H4 (cell line): ENCODE data around the gene TEDC2. TPM values are rescaled to one million over a fixed set of nuclear protein-coding genes. Genes with fewer than 3 reads are reported as not detected.
"Not testable (repeated sequence)": the region's sequence is repeated elsewhere in the genome, so short reads cannot be mapped to it uniquely, and the experiment has no call there.

Experiments
- DNase-seq: peaks from one replicate; pipeline ENCODE4 v3.0.0-alpha.2; 2015; ENCODE audit warnings: low spot score
- total RNA-seq: library from RNA; depleted of rRNA; stranded (reverse); fragments of >200 nt; shearing (Covaris generic); gene quantifications from 2 replicates; pipeline ENCODE4 v1.2.3, GENCODE V29; 2014; rRNA removed

The TEDC2 gene
- 13.0 and 23.2 TPM in 2 replicates for total RNA-seq

- DNase-seq: peak; percentile 91
Measured at GRCh38 chr16:2459647-2460390, at the start of gene TEDC2. TEDC2 (plus strand) TSS chr16:2460109; CDS start chr16:2460145, 36 bp downstream.

- DNase-seq: no peak
Measured at GRCh38 chr16:2415085-2415484, 44.8 kb upstream of the TEDC2 start.

GRCh38 chr16:2420035-2420434 is 39.9 kb upstream of the TEDC2 start:
- DNase-seq: no peak

DNA sequence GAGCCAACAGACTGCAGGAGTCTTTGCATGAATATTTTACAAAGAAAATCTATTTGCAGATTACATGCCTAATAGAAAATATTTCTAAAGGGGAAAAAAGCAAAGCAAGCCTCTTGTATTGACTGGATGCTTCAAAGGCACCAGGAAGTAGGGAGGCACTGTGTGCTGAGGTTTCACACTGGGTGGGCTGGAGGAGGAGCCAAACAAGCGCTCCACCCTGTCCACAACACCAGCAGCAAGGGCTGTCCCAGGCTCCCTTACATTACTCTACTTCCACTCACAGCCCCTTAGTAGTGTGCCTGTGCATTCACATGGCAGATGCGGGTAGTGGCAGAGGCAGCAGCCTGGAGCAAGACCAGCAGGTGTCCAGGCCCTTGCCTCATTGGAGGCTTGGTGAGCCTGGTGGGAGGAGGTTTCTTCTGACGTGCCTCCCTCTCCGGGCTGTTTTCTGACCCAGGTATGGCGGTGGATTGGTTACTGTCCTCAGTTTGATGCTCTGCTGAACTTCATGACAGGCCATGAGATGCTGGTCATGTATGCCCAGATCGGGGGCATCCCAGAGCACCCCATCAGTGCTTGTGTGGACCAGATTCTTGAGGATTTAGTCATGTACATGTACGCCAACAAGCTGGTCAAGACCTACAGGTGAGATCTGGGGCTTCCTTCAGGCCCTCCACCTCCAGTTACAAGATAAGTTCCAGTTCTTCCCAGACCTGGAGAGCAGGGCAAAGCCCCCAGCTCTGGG is 37.6 kb upstream of the TEDC2 start:
- DNase-seq: no peak

GRCh38 chr16:2424061-2425007 is 35.6 kb upstream of the TEDC2 start:
- DNase-seq: no peak

DNA sequence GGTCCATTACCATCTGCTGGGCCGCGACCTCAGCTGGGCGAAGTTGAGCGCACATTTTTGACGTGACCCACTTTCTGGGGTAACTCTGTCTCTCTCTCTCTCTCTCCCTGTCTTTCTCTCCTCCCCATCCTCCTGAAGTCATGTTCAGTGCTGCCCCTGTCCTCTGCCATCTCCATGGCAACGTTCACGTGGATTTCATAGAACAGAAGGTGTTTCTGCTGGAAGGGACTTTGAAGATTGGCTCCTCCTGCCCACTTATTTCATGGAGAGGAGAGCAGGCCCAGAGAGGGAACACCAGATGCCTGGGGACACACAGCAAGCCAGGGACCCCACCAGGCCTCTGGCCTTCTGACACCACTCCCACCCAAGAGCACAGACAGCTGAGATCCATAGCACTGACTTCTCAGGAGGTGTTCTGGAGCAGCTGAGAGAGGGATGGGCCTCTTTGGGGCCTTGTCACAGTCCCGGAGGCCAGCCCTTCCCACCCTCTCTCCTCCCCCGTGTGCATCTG is 34.8 kb upstream of the TEDC2 start:
- DNase-seq: no peak

- no peak for DNase-seq
Measured at GRCh38 chr16:2425825-2426430, 34.0 kb upstream of the TEDC2 start.

DNA sequence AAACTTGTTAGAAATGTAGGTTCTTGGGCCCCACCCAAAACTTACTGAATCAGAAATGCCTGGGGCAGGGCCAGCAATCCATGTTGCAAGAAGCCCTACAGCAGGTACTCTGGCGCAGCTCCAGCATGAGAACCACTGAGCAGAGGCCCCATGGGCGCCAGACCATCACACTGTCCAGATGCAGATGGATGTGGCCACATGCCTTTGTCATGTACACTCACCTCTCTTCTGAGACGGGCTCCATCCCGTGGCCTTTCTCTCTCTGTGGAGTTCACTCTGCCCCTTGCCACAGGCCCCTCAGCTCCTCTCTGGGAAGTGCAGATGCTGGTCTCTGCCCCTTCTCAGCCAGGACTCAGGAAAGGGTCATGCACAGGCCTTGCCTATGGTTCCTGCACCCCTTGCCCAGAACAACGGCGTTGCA is 33.0 kb upstream of the TEDC2 start:
- no peak for DNase-seq

- DNase-seq: no peak
Measured at GRCh38 chr16:2427526-2427925, 32.4 kb upstream of the TEDC2 start.

DNA sequence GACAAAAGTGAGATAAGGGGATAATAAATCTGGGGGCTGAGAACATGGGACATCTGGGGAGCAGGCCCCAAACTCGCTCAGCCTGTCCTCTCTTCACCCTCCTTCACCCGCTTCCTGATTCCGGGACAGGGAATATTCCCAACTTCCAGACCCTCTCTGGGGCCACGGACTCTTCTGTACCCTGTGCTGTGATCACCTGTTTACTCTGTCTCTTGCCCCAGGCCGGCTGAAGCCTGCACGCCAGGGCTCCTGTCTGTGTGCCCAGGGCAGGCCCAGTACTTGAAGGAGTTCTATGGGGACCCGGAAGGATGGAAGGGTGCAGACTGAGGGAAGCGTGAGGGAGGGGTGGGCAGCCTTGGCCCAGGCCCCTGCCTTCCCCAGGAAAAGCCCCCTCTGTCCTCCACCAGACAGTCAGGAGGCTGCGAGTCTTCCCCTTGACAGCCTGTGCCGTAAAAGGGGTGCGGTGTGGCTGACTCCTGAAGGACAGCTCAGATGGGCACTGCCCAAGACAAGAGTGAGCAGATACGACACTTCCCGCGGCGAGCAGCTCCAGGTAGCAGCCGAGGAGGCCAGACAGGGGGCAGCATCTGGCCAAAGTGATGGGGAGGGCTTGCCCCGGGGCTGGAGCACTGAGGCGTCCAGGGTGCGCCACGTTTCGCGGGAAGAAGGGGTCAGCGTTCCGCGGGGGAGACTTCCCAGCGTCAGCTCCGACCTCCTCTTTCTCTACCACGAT is 31.7 kb upstream of the TEDC2 start:
- DNase-seq: no peak

GRCh38 chr16:2428784-2429033 is 31.2 kb upstream of the TEDC2 start:
- no peak for DNase-seq

DNA sequence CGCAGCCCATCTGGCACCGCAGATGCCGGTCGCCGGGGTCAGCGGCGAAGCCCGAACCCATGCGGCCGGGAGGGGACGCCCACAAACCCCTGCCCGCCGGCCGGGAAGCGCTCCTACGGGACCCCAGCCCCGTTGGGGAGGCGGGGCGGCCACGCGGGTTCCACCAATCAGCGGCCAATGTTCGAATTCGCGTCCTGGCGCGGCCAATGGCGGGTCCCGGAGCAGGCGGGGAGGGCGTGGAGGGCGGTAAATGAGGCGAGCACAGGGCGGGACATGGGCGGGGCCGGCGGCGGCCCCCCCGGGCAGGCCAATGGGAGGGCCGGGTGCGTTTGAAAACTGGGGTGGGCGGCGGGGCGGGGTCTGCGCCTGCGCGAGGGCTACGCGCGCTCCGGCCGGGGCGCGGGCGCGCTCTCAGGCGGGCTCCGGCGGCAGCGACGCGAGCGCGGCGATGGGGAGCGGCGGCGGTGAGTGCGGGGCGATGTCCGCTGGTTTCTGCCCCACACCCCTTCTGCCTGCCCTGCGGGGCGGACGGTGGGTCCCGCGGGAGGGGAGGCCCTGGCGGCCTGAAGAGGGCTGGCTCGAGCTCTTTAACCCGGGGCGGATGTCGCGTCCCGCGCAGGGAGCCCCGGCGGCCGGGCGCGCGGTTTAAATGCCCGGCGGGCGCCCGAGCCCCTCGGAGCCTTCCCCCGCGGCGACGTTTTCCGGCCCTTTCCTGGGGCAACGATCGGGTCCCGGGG is 30.7 kb upstream of the TEDC2 start, which contains the start of gene CCNF:
Gene CCNF (plus strand): TSS at position 414 of the 737 bp plus-strand sequence. CDS start 35 bp downstream, at position 449.
- peak; percentile 86 for DNase-seq

DNA sequence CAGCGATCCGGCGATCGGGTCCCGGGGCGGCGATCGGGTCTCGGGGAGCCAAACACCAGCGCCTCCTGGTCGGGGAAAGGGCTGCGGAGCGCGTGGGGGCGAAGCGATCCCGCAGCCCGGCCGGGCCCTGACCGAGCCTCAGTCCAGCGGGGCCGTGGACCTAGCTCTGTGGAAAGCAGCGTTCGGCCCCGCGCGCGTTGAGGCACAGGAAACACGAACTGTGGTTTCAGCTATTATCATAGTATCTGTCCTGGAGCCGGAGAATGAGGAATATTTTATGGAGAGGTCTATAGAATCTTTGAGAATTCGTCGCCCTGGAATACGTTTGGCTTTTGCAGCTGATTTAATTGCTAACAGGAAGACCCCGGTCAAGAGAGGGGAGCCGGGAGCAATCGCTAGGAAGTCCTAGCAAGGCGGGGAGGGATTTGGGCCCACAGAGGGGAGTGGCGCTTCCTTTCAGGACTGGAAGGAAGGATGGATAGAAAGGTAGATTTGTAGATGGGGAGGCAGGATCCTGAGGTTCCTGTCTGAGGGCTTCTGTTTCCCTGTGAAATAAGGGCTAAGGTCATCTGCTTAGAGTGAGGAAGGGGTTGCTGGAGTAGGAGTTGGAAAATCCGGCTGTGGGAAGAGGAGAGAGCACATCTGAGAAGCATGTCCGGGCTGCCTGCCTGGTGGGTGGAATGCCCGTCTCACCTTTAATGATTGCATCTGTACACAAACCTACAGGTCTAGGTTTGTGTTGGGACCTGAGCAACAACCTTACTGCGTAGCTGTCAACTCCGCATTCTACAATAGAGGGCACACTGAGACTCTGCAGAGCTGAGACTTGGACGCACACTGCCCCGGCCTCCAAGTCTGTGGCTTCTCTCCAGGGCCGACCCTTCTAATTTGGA is 29.9 kb upstream of the TEDC2 start:
- DNase-seq: no peak

DNA sequence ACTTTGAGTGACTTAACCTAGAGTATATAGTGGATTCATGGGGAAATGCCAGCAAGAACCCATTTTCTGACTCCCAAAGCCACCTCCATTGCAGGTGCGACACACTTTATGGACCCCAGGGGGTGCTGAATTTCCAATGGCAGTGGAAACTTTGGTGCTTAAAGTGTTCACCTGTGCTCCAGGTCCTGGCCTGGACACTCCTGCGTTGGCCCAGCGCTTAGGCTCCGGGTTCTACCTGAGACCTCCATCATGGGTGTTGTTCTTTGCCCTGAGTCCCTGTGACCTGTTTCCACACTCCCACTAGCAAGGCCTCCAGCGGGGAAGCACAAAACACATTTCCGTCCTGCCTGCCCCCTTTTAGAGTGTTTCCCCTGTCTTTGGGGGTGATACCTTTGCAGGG is 27.6 kb upstream of the TEDC2 start:
- DNase-seq: no peak

DNA sequence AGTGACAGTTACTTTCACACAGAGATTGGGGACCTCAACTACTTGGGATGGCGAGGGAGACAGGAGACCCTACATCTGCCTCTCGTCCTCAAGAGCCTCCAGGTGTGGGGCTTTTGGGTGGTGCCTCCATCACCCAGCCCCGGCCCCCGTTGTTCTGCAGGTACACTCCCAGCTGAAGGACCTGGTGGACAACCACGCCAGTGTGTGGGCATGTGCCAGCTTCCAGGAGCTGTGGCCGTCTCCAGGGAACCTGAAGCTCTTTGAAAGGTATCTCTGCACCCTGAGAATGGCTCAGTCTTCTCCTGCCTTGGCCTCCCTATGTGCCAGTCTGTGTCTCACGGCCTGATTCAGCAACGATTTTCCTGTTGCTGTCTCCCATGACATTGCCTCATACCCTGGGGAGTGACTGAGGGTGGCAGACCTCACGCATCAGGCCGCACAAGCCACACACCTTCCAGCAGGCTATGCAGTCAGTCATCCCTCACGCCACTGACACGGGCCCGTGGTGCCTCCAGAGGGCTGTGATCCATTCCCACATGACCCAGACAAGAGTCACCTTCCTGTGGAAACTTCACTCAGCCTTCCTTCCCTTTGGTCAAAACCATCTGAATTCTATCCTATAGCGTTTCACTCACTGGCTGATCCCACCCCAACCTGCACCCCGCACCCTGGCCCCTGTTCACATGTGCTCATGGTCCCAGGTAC is 27.0 kb upstream of the TEDC2 start:
- no peak for DNase-seq

GRCh38 chr16:2435236-2435635 is 24.7 kb upstream of the TEDC2 start:
- not testable (repeated sequence) for DNase-seq

DNA sequence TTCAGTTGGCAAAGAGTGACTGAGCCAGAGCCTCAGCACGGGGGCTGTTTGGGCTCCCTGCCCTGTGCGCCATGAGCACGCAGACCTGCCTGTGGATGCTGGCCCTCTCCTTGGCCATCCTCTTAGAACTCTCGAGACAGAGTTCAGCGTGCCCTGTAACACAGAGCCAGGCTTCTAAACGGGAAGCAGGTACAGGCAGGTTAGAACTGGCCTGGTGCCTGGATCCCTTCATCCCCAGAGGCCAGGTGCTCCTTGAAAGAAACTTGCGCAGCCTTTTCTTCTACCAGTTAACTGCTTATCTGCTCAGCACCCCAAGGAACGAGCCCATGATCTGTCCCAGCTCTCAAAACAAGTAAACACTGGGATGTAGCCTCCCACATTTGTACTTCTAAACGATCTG is 23.8 kb upstream of the TEDC2 start:
- no peak for DNase-seq

DNA sequence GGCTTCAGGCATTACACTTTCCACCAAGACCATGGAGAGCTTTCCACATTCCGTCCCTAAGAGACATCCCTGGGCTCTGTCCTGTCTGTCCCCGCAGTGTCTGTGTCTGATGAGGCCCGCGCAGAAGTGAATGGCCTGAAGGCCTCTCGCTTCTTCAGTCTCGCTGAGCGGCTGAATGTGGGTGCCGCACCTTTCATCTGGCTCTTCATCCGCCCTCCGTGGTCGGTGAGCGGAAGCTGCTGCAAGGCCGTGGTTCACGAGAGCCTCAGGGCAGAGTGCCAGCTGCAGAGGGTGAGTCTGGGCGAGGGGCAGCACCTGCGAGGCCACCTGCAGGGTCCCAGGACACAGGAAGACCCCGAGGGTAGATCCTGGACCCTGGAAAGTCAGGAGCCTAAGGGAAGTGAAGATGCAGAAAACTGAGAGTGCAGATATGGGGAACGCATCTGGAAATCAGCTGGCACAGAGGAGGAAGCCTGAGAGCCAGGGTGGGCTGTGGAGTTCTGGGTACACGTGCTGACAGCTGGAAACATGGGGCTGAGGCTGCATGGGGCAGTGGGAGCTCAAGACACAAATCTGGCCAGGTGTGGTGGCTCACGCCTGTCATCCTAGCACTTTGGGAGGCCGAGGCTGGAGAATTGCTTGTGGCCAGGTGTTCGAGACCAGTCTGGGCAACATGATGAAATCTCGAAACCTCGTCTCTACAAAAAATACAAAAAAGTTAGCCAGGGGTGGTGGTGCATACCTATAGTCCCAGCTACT is 22.7 kb upstream of the TEDC2 start:
- no peak for DNase-seq
